Measurements from ENCODE around the gene DNAH14. TPM values are rescaled to one million over a fixed set of nuclear protein-coding genes. Genes with fewer than 3 reads are reported as not detected.

DNAH14 gene
- total and polyA plus RNA-seq, 9 donors = 3.7 to 61.4 (median 24.2) TPM

GRCh38 chr1:225422795-225423517 lies 493.5 kb downstream of the DNAH14 start:
- no peak overlapping the region for H3K4me3 ChIP-seq
- H3K4me1 ChIP-seq (ENCODE audit: insufficient read depth) = peaks cover 10% of the 10 kb centered on the region
- WGBS, 3 donors = 70 to 84% (median 75%) methylated on average over 7 of the region's 7 CpGs
- TF ChIP-seq POLR2A (IDR thresholded peaks at IDR 0.05) (no peak), EP300 (IDR thresholded peaks at IDR 0.05) (no peak), CTCF (IDR thresholded peaks at IDR 0.05) (no peak)
- DNase-seq = no peak
- H3K9me3 ChIP-seq = no peaks in the 10 kb centered on the region
- H3K36me3 ChIP-seq = no peaks in the 10 kb centered on the region
- H3K27ac ChIP-seq = no peak overlapping the region
- no peaks in the 10 kb centered on the region for H3K27me3 ChIP-seq
- intact Hi-C loops (cut with DNase I) = no loop called here

GRCh38 chr1:225423518-225423855 lies 494.0 kb downstream of the DNAH14 start:
- Histone ChIP-seq H3K4me1 (ENCODE audit: insufficient read depth) (peaks cover 10% of the 10 kb centered on the region), H3K4me3 (no peak overlapping the region), H3K27me3 (no peaks in the 10 kb centered on the region), H3K9me3 (no peaks in the 10 kb centered on the region), H3K36me3 (no peaks in the 10 kb centered on the region), H3K27ac (no peak overlapping the region)
- DNase-seq = no peak
- WGBS, 3 donors = 73 to 81% (median 74%) methylated on average over 2 of the region's 2 CpGs
- TF ChIP-seq EP300 (IDR thresholded peaks at IDR 0.05) = no peak
- no peak for TF ChIP-seq POLR2A (IDR thresholded peaks at IDR 0.05)
- no peak for TF ChIP-seq CTCF (IDR thresholded peaks at IDR 0.05)
- intact Hi-C loops (cut with DNase I) = no loop called here

GRCh38 chr1:225424562-225425200 lies 495.2 kb downstream of the DNAH14 start:
- DNase-seq = no peak
- Histone ChIP-seq H3K27me3 (no peaks in the 10 kb centered on the region), H3K36me3 (no peaks in the 10 kb centered on the region), H3K9me3 (no peaks in the 10 kb centered on the region), H3K27ac (no peak overlapping the region), H3K4me3 (no peak overlapping the region), H3K4me1 (ENCODE audit: insufficient read depth) (peaks cover 10% of the 10 kb centered on the region)
- whole genome bisulfite sequencing, 3 donors = 91 to 92% (median 92%) methylated on average over 6 of the region's 6 CpGs
- intact Hi-C loops (cut with DNase I) = no loop called here
- TF ChIP-seq POLR2A (IDR thresholded peaks at IDR 0.05) (no peak), CTCF (IDR thresholded peaks at IDR 0.05) (no peak), EP300 (IDR thresholded peaks at IDR 0.05) (no peak)

- no peaks in the 10 kb centered on the region for H3K9me3 ChIP-seq
- no peak for TF ChIP-seq CTCF (IDR thresholded peaks at IDR 0.05)
- no peak for TF ChIP-seq POLR2A (IDR thresholded peaks at IDR 0.05)
- no peak for TF ChIP-seq EP300 (IDR thresholded peaks at IDR 0.05)
- WGBS, 3 donors = 50 to 67% (median 65%) methylated on average over 5 of the region's 5 CpGs
- H3K27ac ChIP-seq = no peak overlapping the region
- H3K4me1 ChIP-seq (ENCODE audit: insufficient read depth) = peaks cover 10% of the 10 kb centered on the region
- H3K4me3 ChIP-seq = no peak overlapping the region
- no peaks in the 10 kb centered on the region for H3K36me3 ChIP-seq
- intact Hi-C loops (cut with DNase I) = no loop called here
- H3K27me3 ChIP-seq = no peaks in the 10 kb centered on the region
- no peak for DNase-seq
Observed at GRCh38 chr1:225425201-225425786, 495.8 kb downstream of the DNAH14 start.
